ENCODE measurements around the gene SPRY4. TPM values are rescaled to one million over a fixed set of nuclear protein-coding genes. Genes with fewer than 3 reads are reported as not detected.

Gene SPRY4
- total RNA-seq, 3 donors from 2014 or later, result 2.6 to 3.3 (median 3.0) TPM

GRCh38 chr5:142314606-142315005 is 10.2 kb downstream of the SPRY4 start:
- ATAC-seq, result no peak
- H3K9me3 Mint-ChIP-seq, result no peaks in the 10 kb centered on the region
- H3K36me3 Mint-ChIP-seq (ENCODE audit: insufficient read depth), result peaks cover 3% of the 10 kb centered on the region

GRCh38 chr5:142314109-142314508 is 10.7 kb downstream of the SPRY4 start:
- H3K36me3 Mint-ChIP-seq (ENCODE audit: insufficient read depth), result peaks cover 3% of the 10 kb centered on the region

More at GRCh38 chr5:142314606-142315005, 10.2 kb downstream of the SPRY4 start:
- Mint-ChIP-seq H3K4me1 (ENCODE audit: low read depth) (peaks cover 25% of the 10 kb centered on the region), H3K27me3 (ENCODE audit: low read depth) (peaks cover 6% of the 10 kb centered on the region), H3K4me3 (no peak overlapping the region)
- DNase-seq, result no peak

GRCh38 chr5:142313682-142314081 is 11.1 kb downstream of the SPRY4 start:
- Mint-ChIP-seq H3K4me3 (no peak overlapping the region), H3K4me1 (ENCODE audit: low read depth) (peaks cover 20% of the 10 kb centered on the region), H3K27me3 (ENCODE audit: low read depth) (peaks cover 2% of the 10 kb centered on the region), H3K36me3 (ENCODE audit: insufficient read depth) (peaks cover 3% of the 10 kb centered on the region), H3K9me3 (no peaks in the 10 kb centered on the region)
- no peak for ATAC-seq
- DNase-seq, result no peak

More at GRCh38 chr5:142314109-142314508, 10.7 kb downstream of the SPRY4 start:
- H3K4me1 Mint-ChIP-seq (ENCODE audit: low read depth), result peaks cover 22% of the 10 kb centered on the region
- no peak overlapping the region for H3K4me3 Mint-ChIP-seq
- no peaks in the 10 kb centered on the region for H3K9me3 Mint-ChIP-seq
- H3K27me3 Mint-ChIP-seq (ENCODE audit: low read depth), result peaks cover 2% of the 10 kb centered on the region
- ATAC-seq (no peak), DNase-seq (no peak)

GRCh38 chr5:142313275-142313674 is 11.5 kb downstream of the SPRY4 start:
- Mint-ChIP-seq H3K4me1 (ENCODE audit: low read depth) (peaks cover 20% of the 10 kb centered on the region), H3K4me3 (no peak overlapping the region), H3K9me3 (no peaks in the 10 kb centered on the region), H3K36me3 (ENCODE audit: insufficient read depth) (peaks cover 3% of the 10 kb centered on the region), H3K27me3 (ENCODE audit: low read depth) (peaks cover 2% of the 10 kb centered on the region)
- ATAC-seq, result no peak
- DNase-seq, result no peak

- DNase-seq (no peak), ATAC-seq (no peak)
- Mint-ChIP-seq H3K4me1 (ENCODE audit: low read depth) (peaks cover 19% of the 10 kb centered on the region), H3K36me3 (ENCODE audit: insufficient read depth) (peaks cover 3% of the 10 kb centered on the region), H3K27me3 (ENCODE audit: low read depth) (peaks cover 5% of the 10 kb centered on the region), H3K9me3 (no peaks in the 10 kb centered on the region), H3K4me3 (no peak overlapping the region)
Observed at GRCh38 chr5:142312399-142312798, 12.4 kb downstream of the SPRY4 start.

GRCh38 chr5:142311725-142312124 is 13.1 kb downstream of the SPRY4 start:
- ATAC-seq (no peak), DNase-seq (no peak)
- peaks cover 15% of the 10 kb centered on the region for H3K4me1 Mint-ChIP-seq (ENCODE audit: low read depth)
- no peak overlapping the region for H3K4me3 Mint-ChIP-seq
- H3K36me3 Mint-ChIP-seq (ENCODE audit: insufficient read depth), result peaks cover 3% of the 10 kb centered on the region
- H3K9me3 Mint-ChIP-seq, result no peaks in the 10 kb centered on the region
- H3K27me3 Mint-ChIP-seq (ENCODE audit: low read depth), result peaks cover 5% of the 10 kb centered on the region

GRCh38 chr5:142310803-142311202 is 14.0 kb downstream of the SPRY4 start:
- no peak overlapping the region for H3K4me3 Mint-ChIP-seq
- no peaks in the 10 kb centered on the region for H3K9me3 Mint-ChIP-seq
- no peak for ATAC-seq
- H3K27me3 Mint-ChIP-seq (ENCODE audit: low read depth), result peaks cover 5% of the 10 kb centered on the region
- H3K4me1 Mint-ChIP-seq (ENCODE audit: low read depth), result peaks cover 8% of the 10 kb centered on the region
- DNase-seq, result no peak
- H3K36me3 Mint-ChIP-seq (ENCODE audit: insufficient read depth), result peaks cover 3% of the 10 kb centered on the region

GRCh38 chr5:142309747-142310318 is 15.0 kb downstream of the SPRY4 start:
- Mint-ChIP-seq H3K36me3 (ENCODE audit: insufficient read depth) (peaks cover 3% of the 10 kb centered on the region), H3K4me3 (no peak overlapping the region), H3K4me1 (ENCODE audit: low read depth) (peaks cover 3% of the 10 kb centered on the region), H3K9me3 (no peaks in the 10 kb centered on the region), H3K27me3 (ENCODE audit: low read depth) (peaks cover 7% of the 10 kb centered on the region)
- no peak for DNase-seq
- ATAC-seq, result no peak

GRCh38 chr5:142308358-142308757 is 16.5 kb downstream of the SPRY4 start:
- no peak overlapping the region for H3K4me3 Mint-ChIP-seq
- H3K27me3 Mint-ChIP-seq (ENCODE audit: low read depth), result peaks cover 7% of the 10 kb centered on the region
- no peaks in the 10 kb centered on the region for H3K4me1 Mint-ChIP-seq (ENCODE audit: low read depth)

GRCh38 chr5:142307146-142307890 is 17.5 kb downstream of the SPRY4 start:
- Mint-ChIP-seq H3K9me3 (no peaks in the 10 kb centered on the region), H3K4me3 (no peak overlapping the region), H3K4me1 (ENCODE audit: low read depth) (no peaks in the 10 kb centered on the region), H3K27me3 (ENCODE audit: low read depth) (peaks cover 7% of the 10 kb centered on the region), H3K36me3 (ENCODE audit: insufficient read depth) (peaks cover 3% of the 10 kb centered on the region)
- ATAC-seq (no peak), DNase-seq (no peak)

More at GRCh38 chr5:142308358-142308757, 16.5 kb downstream of the SPRY4 start:
- no peak for DNase-seq
- ATAC-seq, result no peak
- Mint-ChIP-seq H3K36me3 (ENCODE audit: insufficient read depth) (peaks cover 3% of the 10 kb centered on the region), H3K9me3 (no peaks in the 10 kb centered on the region)

GRCh38 chr5:142306077-142306502 is 18.7 kb downstream of the SPRY4 start:
- ATAC-seq (no peak), DNase-seq (no peak)
- H3K4me3 Mint-ChIP-seq, result no peak overlapping the region
- H3K4me1 Mint-ChIP-seq (ENCODE audit: low read depth), result peaks cover 2% of the 10 kb centered on the region
- peaks cover 3% of the 10 kb centered on the region for H3K36me3 Mint-ChIP-seq (ENCODE audit: insufficient read depth)
- peaks cover 7% of the 10 kb centered on the region for H3K27me3 Mint-ChIP-seq (ENCODE audit: low read depth)
- no peaks in the 10 kb centered on the region for H3K9me3 Mint-ChIP-seq

GRCh38 chr5:142305211-142305610 is 19.6 kb downstream of the SPRY4 start:
- Mint-ChIP-seq H3K4me1 (ENCODE audit: low read depth) (peaks cover 2% of the 10 kb centered on the region), H3K9me3 (no peaks in the 10 kb centered on the region), H3K36me3 (ENCODE audit: insufficient read depth) (no peaks in the 10 kb centered on the region), H3K27me3 (ENCODE audit: low read depth) (peaks cover 5% of the 10 kb centered on the region), H3K4me3 (no peak overlapping the region)
- no peak for DNase-seq
- no peak for ATAC-seq

GRCh38 chr5:142304013-142304701 is 20.7 kb downstream of the SPRY4 start:
- ATAC-seq, result no peak
- Mint-ChIP-seq H3K36me3 (ENCODE audit: insufficient read depth) (no peaks in the 10 kb centered on the region), H3K4me1 (ENCODE audit: low read depth) (peaks cover 2% of the 10 kb centered on the region), H3K27me3 (ENCODE audit: low read depth) (peaks cover 5% of the 10 kb centered on the region), H3K4me3 (no peak overlapping the region), H3K9me3 (no peaks in the 10 kb centered on the region)
- no peak for DNase-seq

GRCh38 chr5:142303565-142303964 is 21.3 kb downstream of the SPRY4 start:
- Mint-ChIP-seq H3K9me3 (no peaks in the 10 kb centered on the region), H3K4me3 (no peak overlapping the region), H3K36me3 (ENCODE audit: insufficient read depth) (no peaks in the 10 kb centered on the region), H3K27me3 (ENCODE audit: low read depth) (peaks cover 5% of the 10 kb centered on the region), H3K4me1 (ENCODE audit: low read depth) (peaks cover 2% of the 10 kb centered on the region)
- ATAC-seq (no peak), DNase-seq (no peak)
